Muscle of arm (tissue), 12 donors: ENCODE data around the gene LIN7B. TPM values are rescaled to one million over a fixed set of nuclear protein-coding genes. Genes with fewer than 3 reads are reported as not detected.
"Not testable (repeated sequence)": the region's sequence is repeated elsewhere in the genome, so short reads cannot be mapped to it uniquely, and the experiment has no call there.

Experiments
- DNase-seq: peaks from one replicate; pipeline ENCODE4 v3.0.0-alpha.2; 2013
- polyA plus RNA-seq, 12 donors: library from polyadenylated mRNA; unstranded; fragments of 120-200 nt; gene quantifications; one replicate each; pipeline ENCODE4 v1.2.1, GENCODE V29; 2013; ENCODE audit not compliant: insufficient read length in 12 of 12

Gene LIN7B
- polyA plus RNA-seq, 12 donors, result 9.1 to 14.9 (median 11.5) TPM; not detected in 2

- DNase-seq, result no peak
These were observed 26.8 kb downstream of the LIN7B start for GRCh38 chr19:49140951-49141350.

DNA sequence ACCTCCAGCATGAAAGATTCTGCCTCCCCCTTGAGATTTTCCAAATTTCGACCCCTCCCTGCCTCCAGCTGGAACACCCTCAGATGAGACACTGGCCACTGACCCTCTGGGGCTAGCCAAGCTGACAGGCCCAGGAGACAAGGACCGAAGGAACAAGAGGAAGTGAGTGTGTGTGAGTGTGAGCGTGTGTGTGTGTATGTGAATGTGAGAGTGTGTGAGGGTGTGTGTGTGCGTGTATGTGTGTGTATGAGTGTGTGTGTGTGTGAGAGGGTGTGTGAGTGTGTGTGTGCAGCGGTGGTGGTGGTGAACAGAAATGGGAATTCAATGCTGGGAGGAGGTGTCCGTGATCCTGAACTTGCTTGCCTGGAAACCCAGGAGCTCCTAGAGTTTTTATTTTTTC lies 27.2 kb downstream of the LIN7B start:
- no peak for DNase-seq

- peak; percentile 91 for DNase-seq
These were observed 28.7 kb downstream of the LIN7B start for GRCh38 chr19:49142866-49143335.

- DNase-seq, result peak; percentile 73
These were observed 31.6 kb downstream of the LIN7B start for GRCh38 chr19:49145573-49146407.

- DNase-seq, result not testable (repeated sequence)
These were observed 32.2 kb downstream of the LIN7B start for GRCh38 chr19:49146408-49146770.

DNA sequence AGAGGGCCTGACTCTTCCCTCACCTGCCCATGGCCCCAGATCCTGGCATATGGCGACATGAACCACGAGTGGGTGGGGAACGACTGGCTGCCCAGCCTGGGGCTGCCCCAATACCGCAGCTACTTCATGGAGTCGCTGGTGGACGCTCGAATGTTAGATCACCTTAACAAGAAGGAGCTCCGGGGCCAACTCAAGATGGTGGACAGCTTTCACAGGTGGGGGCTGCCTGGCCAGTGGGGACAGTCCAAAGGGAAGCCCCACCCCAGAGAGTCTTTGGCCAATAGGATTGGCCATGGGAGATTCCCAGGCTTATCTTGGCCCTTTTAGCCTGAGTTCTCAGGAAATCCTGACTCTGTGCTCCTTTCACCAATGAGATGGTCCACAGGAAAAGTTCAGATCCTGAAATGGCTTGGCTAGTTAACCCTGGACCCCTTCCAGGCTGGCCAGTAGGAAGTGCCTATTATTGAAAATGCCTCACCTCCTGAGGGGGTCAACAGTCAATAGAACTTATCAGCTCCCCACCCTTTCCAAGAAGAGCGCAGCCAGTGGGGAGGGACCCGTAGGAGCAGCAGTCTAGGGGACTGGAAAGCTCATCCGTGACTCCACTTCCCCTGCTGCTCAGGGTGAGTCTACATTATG lies 34.0 kb downstream of the LIN7B start:
- no peak for DNase-seq

DNA sequence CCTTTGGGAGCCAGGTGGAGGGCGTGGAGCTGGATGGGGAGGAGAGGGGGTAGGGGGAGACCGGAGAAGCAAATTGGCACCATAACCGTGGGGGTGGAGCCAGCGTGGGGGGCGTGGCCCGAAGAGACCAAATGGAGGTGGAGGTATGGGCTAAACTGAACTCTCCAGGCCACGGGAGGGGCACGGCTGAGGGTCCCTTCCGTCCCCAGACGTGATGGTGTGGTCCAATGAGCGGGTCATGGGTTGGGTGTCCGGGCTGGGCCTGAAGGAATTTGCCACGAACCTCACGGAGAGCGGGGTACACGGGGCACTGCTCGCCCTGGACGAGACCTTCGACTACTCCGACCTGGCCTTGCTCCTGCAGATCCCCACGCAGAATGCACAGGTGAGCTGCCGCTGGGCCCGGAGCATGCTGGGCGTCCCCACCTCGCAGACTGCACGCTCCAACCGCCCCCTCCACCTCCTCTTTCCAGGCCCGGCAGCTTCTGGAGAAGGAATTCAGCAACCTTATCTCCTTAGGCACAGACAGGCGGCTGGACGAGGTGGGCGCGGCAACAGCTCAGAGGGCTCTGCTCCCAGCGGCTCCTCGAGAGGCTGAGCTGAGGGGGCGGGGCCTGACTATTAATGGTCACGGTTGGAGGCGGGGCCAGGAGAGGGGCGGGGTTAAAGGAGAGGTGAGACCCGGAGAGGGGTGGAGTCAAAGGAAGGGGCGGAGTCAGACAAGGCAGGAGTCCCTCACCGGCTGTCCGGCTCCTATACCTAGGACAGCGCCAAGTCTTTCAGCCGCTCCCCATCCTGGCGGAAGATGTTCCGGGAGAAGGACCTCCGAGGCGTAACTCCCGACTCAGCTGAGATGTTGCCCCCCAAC lies 34.8 kb downstream of the LIN7B start:
- DNase-seq, result peak; percentile 92

DNA sequence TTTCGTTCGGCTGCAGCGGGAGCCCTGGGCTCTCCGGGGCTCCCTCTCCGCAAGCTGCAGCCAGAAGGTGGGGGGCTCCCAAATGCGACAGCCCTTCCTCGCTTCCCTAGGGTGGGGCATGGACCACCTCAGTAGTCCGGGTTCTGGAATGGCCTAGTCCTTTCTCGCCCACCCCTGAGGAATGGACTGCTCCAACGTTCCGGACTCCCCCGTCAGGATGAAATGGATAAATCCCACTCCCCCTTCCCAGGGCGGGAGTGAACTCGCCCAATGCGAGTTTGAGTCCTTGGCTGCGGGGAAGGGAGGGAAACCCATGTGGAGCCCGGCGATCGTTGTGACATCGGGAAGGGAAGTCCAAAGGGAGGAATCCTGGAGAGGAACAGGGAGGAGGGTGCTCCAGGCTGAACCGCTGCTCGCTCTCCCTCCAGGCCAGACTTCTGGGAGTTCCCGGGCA lies 35.5 kb downstream of the LIN7B start:
- peak; percentile 92 for DNase-seq

DNA sequence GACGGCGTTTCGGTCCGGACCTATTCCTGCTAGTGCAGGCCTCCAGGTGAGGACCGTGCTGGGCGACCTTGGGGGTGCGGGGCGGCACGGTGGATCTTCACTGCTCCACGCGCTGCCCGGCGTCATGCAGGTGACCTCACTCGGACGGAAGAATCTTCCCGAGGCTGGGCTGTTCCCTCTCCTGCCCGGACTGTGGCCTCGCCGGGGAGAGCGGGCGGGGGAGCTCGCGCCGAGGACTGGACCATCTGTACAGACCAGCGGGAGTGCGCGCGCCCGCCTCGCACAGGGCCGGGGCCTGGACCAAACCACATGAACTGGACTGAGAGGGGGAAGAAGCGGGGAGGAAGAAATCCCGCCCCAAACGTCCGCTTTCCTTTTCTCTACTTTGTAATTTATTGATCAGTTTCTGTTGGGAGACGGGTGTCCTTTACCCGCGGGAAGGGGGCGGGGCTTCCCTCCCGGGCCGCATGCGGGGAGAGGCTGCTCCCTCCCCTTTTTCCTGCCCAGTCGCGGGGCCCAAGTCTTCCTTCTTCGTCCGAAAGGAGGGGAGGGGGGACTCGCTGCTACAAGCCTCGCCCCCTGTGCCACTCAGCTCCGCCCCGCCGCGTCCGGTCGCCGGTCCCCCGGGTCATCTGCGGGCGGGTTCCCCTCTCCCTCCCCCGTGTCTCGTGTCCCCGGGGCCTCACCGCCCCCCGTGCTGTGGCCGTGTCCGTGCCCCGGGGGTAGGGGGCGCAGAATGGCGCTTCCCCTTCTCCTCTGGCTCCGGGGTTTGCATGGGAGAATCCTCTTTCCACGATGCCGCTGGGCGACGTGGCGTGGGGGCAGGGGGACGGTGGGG lies 36.2 kb downstream of the LIN7B start:
- DNase-seq, result peak; percentile 92

DNA sequence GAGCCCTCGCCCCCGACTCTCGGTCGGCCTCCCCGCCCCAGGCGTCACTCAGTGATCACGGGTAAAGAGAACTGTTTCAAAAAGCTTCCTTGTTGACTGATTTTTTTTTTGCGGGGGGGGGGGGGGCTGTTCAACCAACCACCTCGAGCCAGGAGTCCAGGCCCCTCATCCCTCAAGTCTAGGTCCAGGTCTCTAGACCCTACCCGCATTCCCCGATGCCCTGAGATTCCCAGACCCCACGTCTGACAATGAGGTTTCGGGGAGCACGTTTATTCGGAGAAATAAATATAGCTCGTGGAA lies 36.7 kb downstream of the LIN7B start:
- DNase-seq, result no peak

GRCh38 chr19:49151267-49152118 lies 37.3 kb downstream of the LIN7B start:
- DNase-seq, result peak; percentile 50

- no peak for DNase-seq
These were observed 38.0 kb downstream of the LIN7B start for GRCh38 chr19:49152119-49152550.

- no peak for DNase-seq
These were observed 39.1 kb downstream of the LIN7B start for GRCh38 chr19:49153167-49153809.

- DNase-seq, result no peak
These were observed 40.1 kb downstream of the LIN7B start for GRCh38 chr19:49154279-49154678.

- peak; percentile 28 for DNase-seq
These were observed 41.0 kb downstream of the LIN7B start, which contains the start of gene HRC for GRCh38 chr19:49155005-49155819. Gene HRC, minus strand, starts transcription at chr19:49155396. Its CDS starts 159 bp downstream, at chr19:49155237.

GRCh38 chr19:49155820-49156346 lies 41.7 kb downstream of the LIN7B start:
- DNase-seq, result peak; percentile 56

GRCh38 chr19:49157445-49158224 lies 43.5 kb downstream of the LIN7B start, which contains the start of gene TRPM4:
Gene TRPM4, plus strand, starts transcription at chr19:49157792. Its CDS starts 75 bp downstream, at chr19:49157867.
- peak; percentile 88 for DNase-seq
